Activated CD8-positive, alpha-beta memory T cell treated with anti-CD3 and anti-CD28 coated beads, Interleukin-2, amount 10 ng/mL, durations not matched to agents 7 days and 5 days (primary cell): ENCODE results near the gene GDPD5. TPM values are rescaled to one million over a fixed set of nuclear protein-coding genes. Genes with fewer than 3 reads are reported as not detected.
A peak's percentile ranks its signal among the peaks of the same experiment; 100 is the strongest.

Experiments used
- ATAC-seq: fragments of 150-1000 bp; cut with Tn5 transposase; one replicate; pipeline ENCODE4 v1.10.0; 2021; ENCODE audit warnings: moderate library complexity
- CTCF ChIA-PET: fragments of 350-600 bp; sonication (Branson Sonifier 250); formaldehyde crosslinking; loops from one replicate; lab custom pipeline; 2021; ENCODE audit warnings: antibody characterized with exemption; lab: Charles Lee
- DNase-seq: peaks from one replicate; pipeline ENCODE4 v3.0.0-alpha.2; 2020
- H3K27ac Mint-ChIP-seq: one replicate; pipeline ENCODE4 v1.8.0; 2021; ENCODE audit warnings: mild to moderate bottlenecking, mixed read lengths
- H3K27me3 Mint-ChIP-seq: one replicate; pipeline ENCODE4 v1.8.0; 2021; ENCODE audit warnings: mixed read lengths
- H3K36me3 Mint-ChIP-seq: one replicate; pipeline ENCODE4 v1.8.0; 2021; ENCODE audit warnings: mild to moderate bottlenecking, mixed read lengths
- H3K4me1 Mint-ChIP-seq: one replicate; pipeline ENCODE4 v1.8.0; 2021; ENCODE audit warnings: mixed read lengths
- H3K4me3 Mint-ChIP-seq: one replicate; pipeline ENCODE4 v1.8.0; 2021; ENCODE audit warnings: mild to moderate bottlenecking, moderate library complexity, mixed read lengths
- H3K9me3 Mint-ChIP-seq: one replicate; pipeline ENCODE4 v1.8.0; 2022; ENCODE audit warnings: low read depth, mixed read lengths
- total RNA-seq, 2 experiments: library from RNA; stranded (reverse); gene quantifications; one replicate each; pipeline ENCODE4 v1.2.3, GENCODE V29; 2021

GDPD5 gene
- total RNA-seq, 2 experiments from 2014 or later: 11.3 to 33.9 TPM

DNA sequence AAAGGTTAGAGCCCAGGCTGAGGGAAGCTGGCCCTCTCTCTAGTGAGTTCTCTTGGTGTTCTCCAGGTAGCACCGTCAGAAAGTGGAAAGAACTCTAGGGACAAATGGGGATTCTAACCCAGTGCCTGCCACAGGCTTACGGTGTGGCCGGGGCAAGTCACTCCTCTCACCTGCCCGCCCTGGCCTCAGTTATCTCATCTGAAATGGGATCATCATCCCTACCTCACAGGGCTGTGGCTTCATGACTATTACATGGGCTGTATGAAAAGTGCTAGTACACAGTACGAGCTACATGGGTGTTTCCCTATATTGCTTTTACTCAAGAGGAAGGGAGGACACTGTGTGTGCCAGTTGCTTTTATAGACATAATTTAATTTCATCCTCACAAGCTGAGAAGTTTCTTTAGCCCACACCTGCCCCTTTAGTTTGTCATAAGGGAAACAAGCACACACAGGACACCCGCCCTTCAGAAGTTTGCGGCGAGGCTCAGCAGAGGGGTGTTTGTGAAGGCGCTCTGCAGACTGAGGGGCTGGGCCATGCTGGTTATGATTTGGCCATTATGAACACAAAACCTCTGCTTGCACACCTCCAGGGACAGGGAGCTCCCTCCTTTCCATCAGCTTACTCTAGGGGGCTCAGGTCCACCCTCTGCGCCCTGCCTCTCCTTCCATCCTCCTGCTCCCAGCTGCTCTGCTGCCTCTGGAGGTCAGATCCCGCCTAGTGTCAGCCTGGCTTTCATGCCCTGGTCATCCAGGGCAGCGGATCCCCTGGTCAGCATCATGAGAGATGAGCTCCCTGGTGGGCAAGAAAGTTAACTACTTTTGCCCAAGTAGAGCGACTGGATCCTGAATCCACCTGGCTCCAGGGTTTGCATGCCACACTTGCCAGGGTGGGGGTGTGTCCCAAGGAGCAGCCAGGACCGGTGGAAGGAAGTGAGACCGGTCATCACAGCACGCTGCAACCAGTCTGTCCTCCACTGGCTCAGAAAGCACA is 93.9 kb downstream of the GDPD5 start:
- Mint-ChIP-seq H3K27ac (no peak overlapping the region), H3K4me1 (peaks cover 19% of the 10 kb centered on the region), H3K27me3 (peaks cover 57% of the 10 kb centered on the region), H3K9me3 (no peaks in the 10 kb centered on the region), H3K36me3 (peaks cover 7% of the 10 kb centered on the region), H3K4me3 (no peak overlapping the region)
- CTCF ChIA-PET: interaction anchor here (0.7 to 5.5 kb wide), 8 partner anchors 14 to 91 kb away, joined by 3 to 23 read pairs (median 4); no protein-coding TSS in a partner anchor
- DNase-seq (no peak), ATAC-seq (no peak)

DNA sequence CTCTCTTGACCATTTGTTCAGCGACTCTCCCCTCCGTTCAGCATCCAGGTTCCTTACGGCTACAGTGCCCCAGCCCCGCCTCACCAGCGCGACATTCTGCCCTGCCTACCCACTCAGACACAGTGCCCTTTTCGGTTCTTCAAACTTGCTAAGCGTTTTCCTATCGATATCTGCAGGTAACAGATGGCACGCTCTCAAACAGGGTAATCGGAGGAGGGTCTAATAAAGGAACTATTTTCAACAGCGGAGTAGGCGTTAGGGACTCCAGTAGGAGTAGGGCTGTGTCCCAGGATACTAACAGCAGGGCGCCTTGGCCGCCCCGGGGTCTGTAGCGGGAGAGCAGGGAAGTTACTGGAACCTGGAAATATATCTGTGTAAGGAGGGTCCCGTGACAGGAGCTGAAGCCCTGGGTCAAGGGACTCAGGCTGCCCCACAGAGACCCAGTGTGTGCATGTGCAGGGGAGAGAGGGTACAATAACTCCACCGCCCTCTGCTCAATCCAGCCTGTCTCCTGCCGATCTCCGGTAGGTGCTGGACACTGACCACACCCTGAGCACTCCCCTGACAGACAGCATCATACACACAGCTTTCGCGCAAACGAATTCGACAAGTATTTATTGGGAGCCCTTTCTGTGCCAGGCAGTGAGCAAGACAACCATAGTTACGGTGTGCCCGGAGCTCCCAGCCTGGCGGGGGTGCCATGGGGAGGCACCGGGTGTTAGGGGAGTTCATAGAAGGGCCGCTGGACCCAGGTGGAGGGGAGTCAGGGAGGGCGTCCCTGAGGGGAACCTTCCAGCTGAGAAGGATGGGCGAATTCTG is 94.8 kb downstream of the GDPD5 start:
- ATAC-seq: no peak
- Mint-ChIP-seq H3K4me1 (peaks cover 19% of the 10 kb centered on the region), H3K36me3 (peaks cover 7% of the 10 kb centered on the region), H3K9me3 (no peaks in the 10 kb centered on the region), H3K4me3 (peak overlapping the region; percentile 56), H3K27me3 (peaks cover 57% of the 10 kb centered on the region), H3K27ac (peak overlapping the region; percentile 13)
- CTCF ChIA-PET: interaction anchor here (0.7 to 5.5 kb wide), 11 partner anchors 12 to 104 kb away, joined by 3 to 23 read pairs (median 4); no protein-coding TSS in a partner anchor
- DNase-seq: no peak

DNA sequence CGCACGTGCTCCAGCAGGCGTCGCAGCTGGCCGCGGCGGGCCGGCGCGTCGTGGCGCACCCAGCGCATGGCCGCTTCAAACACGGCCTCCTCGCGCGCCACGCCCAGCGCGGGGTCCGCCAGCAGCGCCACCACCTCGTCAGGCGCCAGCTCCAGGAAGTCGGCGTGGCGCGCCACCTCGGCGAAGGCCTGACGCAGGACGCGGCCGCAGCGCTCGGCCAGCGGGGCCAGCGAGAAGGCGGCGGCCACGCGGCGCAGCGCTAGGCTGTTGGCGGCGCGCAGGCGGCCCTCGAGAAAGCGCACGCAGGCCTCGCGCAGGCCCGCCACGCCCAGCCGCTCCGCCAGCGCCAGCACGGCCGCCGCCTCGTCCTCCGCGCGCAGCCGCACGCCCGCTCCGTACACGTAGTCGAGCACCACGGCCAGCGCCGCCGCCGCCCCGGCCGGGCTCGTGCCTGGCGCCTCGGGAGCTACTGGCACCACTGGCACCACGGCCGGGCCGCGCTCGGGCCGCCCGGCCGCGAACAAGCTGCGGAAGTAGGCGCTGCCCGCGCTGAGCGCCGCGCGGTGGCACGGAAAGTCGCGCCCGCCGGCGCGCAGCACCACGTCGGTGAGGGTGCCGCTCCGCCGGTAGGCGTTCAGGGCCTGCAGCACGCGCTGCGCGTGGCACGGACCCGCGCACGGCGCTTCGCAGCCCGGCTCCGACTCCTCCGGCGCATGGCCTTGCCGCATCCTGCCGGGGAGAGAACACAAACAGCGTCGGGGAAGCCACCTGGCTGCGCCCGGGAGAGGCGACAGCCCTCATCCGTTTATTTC is 95.6 kb downstream of the GDPD5 start:
- H3K27me3 Mint-ChIP-seq: peaks cover 57% of the 10 kb centered on the region
- ATAC-seq (peak; percentile 71), DNase-seq (peak; percentile 68)
- H3K4me1 Mint-ChIP-seq: peaks cover 19% of the 10 kb centered on the region
- peaks cover 7% of the 10 kb centered on the region for H3K36me3 Mint-ChIP-seq
- no peaks in the 10 kb centered on the region for H3K9me3 Mint-ChIP-seq
- peak overlapping the region; percentile 13 for H3K27ac Mint-ChIP-seq
- H3K4me3 Mint-ChIP-seq: peak overlapping the region; percentile 56
- CTCF ChIA-PET: interaction anchor here (0.8 to 3.6 kb wide), 11 partner anchors 10 to 104 kb away, joined by 3 to 15 read pairs (median 5); no protein-coding TSS in a partner anchor

DNA sequence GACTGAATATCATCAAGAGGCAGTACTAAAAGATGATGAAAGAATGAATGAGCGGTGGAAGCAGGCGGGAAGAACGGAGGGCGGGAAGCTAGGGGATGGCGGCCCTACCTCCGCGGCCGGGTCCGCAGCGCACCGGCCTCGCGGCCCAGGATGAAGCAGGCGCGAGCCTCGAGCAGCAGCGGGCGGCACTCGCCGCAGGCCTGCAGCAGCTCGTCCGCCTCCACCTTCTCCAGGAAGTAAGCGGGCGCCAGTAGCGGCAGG is 96.2 kb downstream of the GDPD5 start:
- Mint-ChIP-seq H3K4me1 (peaks cover 19% of the 10 kb centered on the region), H3K9me3 (no peaks in the 10 kb centered on the region), H3K27me3 (peaks cover 57% of the 10 kb centered on the region), H3K4me3 (peak overlapping the region; percentile 48), H3K36me3 (peaks cover 7% of the 10 kb centered on the region), H3K27ac (peak overlapping the region; percentile 64)
- DNase-seq (no peak), ATAC-seq (no peak)
- CTCF ChIA-PET: interaction anchor here (0.8 to 2.5 kb wide), 11 partner anchors 11 to 105 kb away, joined by 3 to 7 read pairs (median 4); no protein-coding TSS in a partner anchor

DNA sequence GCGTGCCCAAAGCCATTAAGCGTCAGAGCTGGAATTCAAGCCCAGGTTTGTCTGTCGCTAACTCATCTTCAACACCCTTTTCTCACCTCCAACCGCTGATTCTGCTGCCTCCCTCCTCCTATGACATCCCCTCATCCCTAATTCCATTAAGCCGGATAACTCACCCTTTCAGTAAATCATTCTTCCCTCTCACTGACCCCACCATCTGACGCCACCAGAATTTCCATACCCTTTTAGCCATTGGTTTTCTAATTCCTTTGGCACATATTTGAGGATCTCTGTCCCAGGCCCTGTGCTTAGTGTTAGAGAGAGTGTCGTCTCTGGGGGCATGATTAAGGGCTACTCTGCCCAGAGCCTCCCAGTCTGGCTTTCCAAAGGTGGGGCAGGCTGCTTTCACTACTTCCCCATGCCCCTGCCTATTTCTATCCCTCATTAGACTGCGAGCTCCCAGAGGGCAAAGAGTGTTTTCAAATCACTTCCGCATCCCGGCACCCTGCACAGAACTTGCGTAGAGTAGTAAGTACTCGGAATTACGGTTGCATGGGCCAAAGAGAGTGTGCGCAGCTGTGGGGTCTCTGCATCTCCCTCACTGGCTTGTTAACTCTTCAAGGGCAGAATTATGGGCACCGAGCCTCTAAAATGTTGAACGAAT is 96.6 kb downstream of the GDPD5 start:
- peaks cover 19% of the 10 kb centered on the region for H3K4me1 Mint-ChIP-seq
- ATAC-seq (no peak), DNase-seq (no peak)
- CTCF ChIA-PET: interaction anchor here (0.9 to 2.5 kb wide), 9 partner anchors 11 to 105 kb away, joined by 3 to 7 read pairs (median 5); no protein-coding TSS in a partner anchor
- peaks cover 57% of the 10 kb centered on the region for H3K27me3 Mint-ChIP-seq
- H3K4me3 Mint-ChIP-seq: peak overlapping the region; percentile 48
- peak overlapping the region; percentile 64 for H3K27ac Mint-ChIP-seq
- H3K9me3 Mint-ChIP-seq: no peaks in the 10 kb centered on the region
- peaks cover 7% of the 10 kb centered on the region for H3K36me3 Mint-ChIP-seq

DNA sequence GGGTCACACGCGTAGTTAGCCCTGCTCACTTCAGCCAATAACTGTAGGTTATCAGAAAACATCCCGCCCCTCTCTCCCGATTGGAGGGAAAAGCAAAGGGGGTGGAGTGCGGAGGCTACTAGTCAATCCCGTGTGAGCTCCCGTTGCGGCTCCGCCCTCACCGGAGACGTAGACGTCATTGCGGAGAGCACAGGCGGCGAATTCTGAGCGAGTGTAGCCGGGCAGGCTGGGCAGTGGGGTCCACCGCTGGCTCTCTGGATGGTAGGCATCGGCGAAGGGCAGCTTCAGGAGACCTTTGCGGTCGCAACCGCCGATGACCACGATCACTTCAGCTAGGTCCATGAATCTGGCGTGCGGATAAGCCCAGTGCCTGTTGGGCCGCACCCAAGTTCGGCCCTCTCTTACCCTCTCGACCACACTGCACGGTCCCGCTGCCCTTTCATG is 97.4 kb downstream of the GDPD5 start:
- H3K27me3 Mint-ChIP-seq: peaks cover 52% of the 10 kb centered on the region
- ATAC-seq: peak; percentile 80
- CTCF ChIA-PET: interaction anchor here (0.6 to 3.2 kb wide), 6 partner anchors 8 to 148 kb away, joined by 3 to 11 read pairs (median 4); no protein-coding TSS in a partner anchor
- peaks cover 7% of the 10 kb centered on the region for H3K36me3 Mint-ChIP-seq
- DNase-seq: peak; percentile 85
- H3K4me1 Mint-ChIP-seq: peaks cover 19% of the 10 kb centered on the region
- peak overlapping the region; percentile 36 for H3K4me3 Mint-ChIP-seq
- no peaks in the 10 kb centered on the region for H3K9me3 Mint-ChIP-seq
- no peak overlapping the region for H3K27ac Mint-ChIP-seq

DNA sequence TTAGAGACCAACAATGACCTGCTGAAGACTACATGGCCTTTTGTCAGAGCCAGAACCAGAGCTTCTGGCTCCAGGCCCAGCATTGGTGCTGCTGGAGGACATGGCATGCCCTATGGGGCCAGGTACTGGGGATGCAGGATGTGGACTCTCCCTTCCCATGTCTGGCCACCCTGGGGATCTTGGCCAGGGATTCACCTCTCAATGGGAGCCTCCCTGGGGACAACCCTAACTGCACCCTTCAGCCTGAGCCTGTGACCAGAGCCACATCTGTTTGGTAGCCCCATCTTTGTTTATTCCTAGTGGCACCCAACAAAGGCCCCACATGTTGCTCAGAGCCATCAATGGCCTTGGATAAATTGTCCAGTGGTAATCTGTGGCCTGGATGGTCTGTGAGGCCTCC is 98.6 kb downstream of the GDPD5 start:
- CTCF ChIA-PET: interaction anchor here (0.8 to 3.2 kb wide), 3 partner anchors 19 to 149 kb away, joined by 3 to 11 read pairs (median 4); no protein-coding TSS in a partner anchor

DNA sequence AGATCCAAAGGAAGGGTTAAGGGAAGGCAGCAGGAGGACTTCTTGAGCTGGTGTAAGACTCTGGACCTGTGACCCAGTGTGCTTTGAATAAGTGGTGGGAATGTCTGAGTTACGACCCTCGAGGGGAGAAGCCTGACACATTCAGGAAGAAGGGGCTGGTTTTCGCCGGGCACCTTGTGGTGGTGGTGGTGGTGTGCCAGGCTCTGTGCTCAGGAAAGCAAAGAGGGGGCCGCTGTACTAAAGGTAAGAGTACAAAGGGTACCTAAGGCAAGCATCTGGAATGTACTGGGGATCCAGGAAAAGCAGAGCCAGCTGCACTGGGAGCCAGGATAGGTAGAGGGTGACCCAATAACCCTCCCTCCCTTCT is 99.0 kb downstream of the GDPD5 start:
- no peaks in the 10 kb centered on the region for H3K9me3 Mint-ChIP-seq
- no peak for DNase-seq
- no peak for ATAC-seq
- peaks cover 19% of the 10 kb centered on the region for H3K4me1 Mint-ChIP-seq
- H3K4me3 Mint-ChIP-seq: no peak overlapping the region
- peaks cover 36% of the 10 kb centered on the region for H3K27me3 Mint-ChIP-seq
- no peak overlapping the region for H3K27ac Mint-ChIP-seq
- H3K36me3 Mint-ChIP-seq: peaks cover 7% of the 10 kb centered on the region
- CTCF ChIA-PET: interaction anchor here (3.2 kb wide), 1 partner anchor 18 kb away, joined by 11 read pairs; no protein-coding TSS in a partner anchor

More for the DNA sequence above, 98.6 kb downstream of the GDPD5 start:
- DNase-seq (no peak), ATAC-seq (no peak)
- Mint-ChIP-seq H3K27ac (no peak overlapping the region), H3K4me1 (peaks cover 19% of the 10 kb centered on the region), H3K36me3 (peaks cover 7% of the 10 kb centered on the region), H3K9me3 (no peaks in the 10 kb centered on the region), H3K27me3 (peaks cover 41% of the 10 kb centered on the region), H3K4me3 (no peak overlapping the region)

DNA sequence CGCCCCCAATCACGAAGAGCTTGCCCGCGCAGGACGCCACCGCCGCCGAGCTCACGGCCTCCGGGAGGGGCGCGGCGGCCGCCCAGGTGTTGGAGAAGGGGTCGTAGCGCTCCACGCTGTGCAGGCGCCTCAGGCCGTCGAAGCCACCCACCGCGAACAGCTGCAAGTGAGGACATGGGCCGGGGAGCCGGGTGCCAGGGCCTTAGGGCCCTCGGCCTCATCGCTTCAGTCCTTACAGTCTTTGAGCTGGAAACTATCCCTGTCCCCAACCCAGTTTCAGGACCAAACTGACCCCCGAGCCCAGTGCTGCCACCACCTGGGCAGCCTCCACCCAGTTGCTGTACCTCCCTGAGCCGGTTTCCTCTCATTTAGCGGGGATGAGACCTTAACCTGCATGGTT is 100.3 kb downstream of the GDPD5 start:
- ATAC-seq (no peak), DNase-seq (no peak)
- Mint-ChIP-seq H3K4me3 (no peak overlapping the region), H3K27ac (no peak overlapping the region), H3K27me3 (peaks cover 23% of the 10 kb centered on the region), H3K36me3 (peaks cover 7% of the 10 kb centered on the region), H3K4me1 (peaks cover 13% of the 10 kb centered on the region), H3K9me3 (no peaks in the 10 kb centered on the region)
- CTCF ChIA-PET: interaction anchor here (0.7 to 3.2 kb wide), 5 partner anchors 17 to 106 kb away, joined by 3 to 11 read pairs (median 5); no protein-coding TSS in a partner anchor

DNA sequence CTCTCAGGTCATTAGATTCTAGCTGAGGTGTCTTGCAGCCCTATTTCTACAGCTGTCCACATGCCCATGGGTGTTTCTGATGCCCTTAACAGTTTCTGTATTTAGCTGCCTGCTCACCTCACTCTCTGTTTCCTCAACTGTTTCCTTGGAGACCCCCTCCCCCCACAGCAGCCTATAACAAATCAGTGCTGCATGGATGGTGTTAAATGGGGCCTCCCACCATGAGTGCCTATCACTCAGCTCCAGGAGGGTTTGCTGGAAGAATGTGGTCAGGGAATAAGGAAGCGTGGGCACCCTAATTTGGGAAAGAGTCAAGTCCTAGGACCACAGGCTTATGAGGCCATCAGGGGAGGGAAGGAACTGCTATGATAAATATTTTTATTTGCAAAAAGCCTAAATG is 101.3 kb downstream of the GDPD5 start:
- no peaks in the 10 kb centered on the region for H3K9me3 Mint-ChIP-seq
- H3K4me1 Mint-ChIP-seq: peaks cover 11% of the 10 kb centered on the region
- ATAC-seq: no peak
- CTCF ChIA-PET: interaction anchor here (0.9 kb wide), 1 partner anchor 109 kb away, joined by 3 read pairs; no protein-coding TSS in a partner anchor
- no peak overlapping the region for H3K4me3 Mint-ChIP-seq
- H3K27ac Mint-ChIP-seq: no peak overlapping the region
- no peak for DNase-seq
- peaks cover 21% of the 10 kb centered on the region for H3K27me3 Mint-ChIP-seq
- peaks cover 6% of the 10 kb centered on the region for H3K36me3 Mint-ChIP-seq

DNA sequence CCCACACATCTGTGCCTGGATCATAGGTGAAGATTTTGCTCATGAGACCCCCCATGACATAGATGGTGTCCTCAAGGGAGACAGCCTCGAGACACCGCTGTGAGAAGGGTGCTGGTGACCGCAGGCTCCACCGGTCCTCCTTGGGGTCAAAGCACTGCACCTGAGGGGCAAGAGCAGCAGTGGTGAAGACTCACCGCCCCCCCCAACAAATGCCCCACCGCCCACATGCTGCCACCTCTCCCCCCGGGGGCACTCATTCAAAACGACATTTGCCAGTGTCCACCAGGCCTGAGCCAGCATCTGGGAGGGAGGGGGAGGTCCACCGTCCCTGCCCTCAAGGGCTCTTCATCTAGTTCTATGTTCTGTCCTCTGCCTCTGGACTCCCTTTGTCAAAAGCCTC is 102.0 kb downstream of the GDPD5 start:
- ATAC-seq (no peak), DNase-seq (no peak)
- Mint-ChIP-seq H3K4me1 (peaks cover 8% of the 10 kb centered on the region), H3K9me3 (no peaks in the 10 kb centered on the region), H3K27me3 (peaks cover 14% of the 10 kb centered on the region), H3K27ac (no peak overlapping the region), H3K4me3 (no peak overlapping the region), H3K36me3 (no peaks in the 10 kb centered on the region)
- CTCF ChIA-PET: interaction anchor here (1.2 kb wide), 1 partner anchor 16 kb away, joined by 3 read pairs; no protein-coding TSS in a partner anchor
